Measurements from ENCODE around the gene VSTM2B. TPM values are rescaled to one million over a fixed set of nuclear protein-coding genes. Genes with fewer than 3 reads are reported as not detected.
"Not testable (repeated sequence)": the region's sequence is repeated elsewhere in the genome, so short reads cannot be mapped to it uniquely, and the experiment has no call there.

Gene VSTM2B
- total RNA-seq, 1 experiment from 2014 or later: not detected

DNA sequence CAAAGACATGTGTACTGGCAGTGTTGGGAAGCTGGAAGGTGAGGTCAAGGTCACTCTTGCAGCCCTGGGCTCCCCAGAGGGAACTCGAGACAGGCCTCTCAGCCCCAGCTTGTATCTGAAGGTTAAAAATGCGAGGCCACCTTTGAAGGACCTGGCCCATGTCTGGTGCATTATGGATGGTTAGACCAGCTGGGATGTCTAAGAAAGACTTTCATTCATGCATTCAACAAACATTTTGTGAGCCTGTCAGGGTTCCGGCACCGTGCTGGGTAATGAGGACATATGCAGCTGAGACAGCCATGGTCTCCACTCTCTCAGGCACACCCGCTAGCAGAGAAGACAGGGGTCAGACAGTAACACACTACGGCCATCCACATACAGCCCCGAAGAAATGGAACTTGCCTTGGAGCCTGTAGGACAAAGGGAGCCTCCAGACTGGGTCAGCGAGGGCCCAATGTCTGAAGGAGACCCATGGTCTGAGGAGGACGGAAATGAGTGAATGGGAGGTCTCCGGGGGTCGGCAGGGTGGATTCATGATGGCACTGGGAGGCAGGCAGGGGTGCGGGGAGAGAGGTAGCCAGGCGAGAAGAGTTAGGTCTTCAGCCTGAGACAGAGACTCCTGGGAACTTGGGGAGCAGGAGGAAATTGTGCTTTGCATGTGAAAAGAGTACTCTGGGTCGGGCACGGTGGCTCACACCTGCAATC is 19.0 kb downstream of the VSTM2B start:
- intact Hi-C loops (cut with micrococcal nuclease; ENCODE audit: unreplicated experiment): no loop called here
- CTCF ChIA-PET: no interaction called here
- POLR2A ChIA-PET (ENCODE audit: low non-redundant PET): no interaction called here
- H3K36me3 ChIP-seq (ENCODE audit: insufficient read depth, low read length, poor library complexity, severe bottlenecking): no peaks in the 10 kb centered on the region
- DNase-seq (ENCODE audit: low spot score): no peak
- no TSS peak for BruUV-seq (replicated peaks)
- no peak overlapping the region for H3K27ac ChIP-seq (ENCODE audit: low read depth, low read length, poor library complexity, severe bottlenecking)
- no peaks in the 10 kb centered on the region for H3K27me3 ChIP-seq (replicated peaks; ENCODE audit: insufficient read depth, low read depth, low read length, poor library complexity)
- no peaks in the 10 kb centered on the region for H3K4me1 ChIP-seq (ENCODE audit: insufficient read depth, low read length, poor library complexity, severe bottlenecking)
- no peaks in the 10 kb centered on the region for H3K9me3 ChIP-seq (ENCODE audit: low read depth, low read length, poor library complexity, severe bottlenecking)
- TF ChIP-seq EZH2 (IDR thresholded peaks at IDR 0.05; ENCODE audit: borderline replicate concordance, low read depth, low read length, poor library complexity, severe bottlenecking): no peak
- TF ChIP-seq, protein P1, sequence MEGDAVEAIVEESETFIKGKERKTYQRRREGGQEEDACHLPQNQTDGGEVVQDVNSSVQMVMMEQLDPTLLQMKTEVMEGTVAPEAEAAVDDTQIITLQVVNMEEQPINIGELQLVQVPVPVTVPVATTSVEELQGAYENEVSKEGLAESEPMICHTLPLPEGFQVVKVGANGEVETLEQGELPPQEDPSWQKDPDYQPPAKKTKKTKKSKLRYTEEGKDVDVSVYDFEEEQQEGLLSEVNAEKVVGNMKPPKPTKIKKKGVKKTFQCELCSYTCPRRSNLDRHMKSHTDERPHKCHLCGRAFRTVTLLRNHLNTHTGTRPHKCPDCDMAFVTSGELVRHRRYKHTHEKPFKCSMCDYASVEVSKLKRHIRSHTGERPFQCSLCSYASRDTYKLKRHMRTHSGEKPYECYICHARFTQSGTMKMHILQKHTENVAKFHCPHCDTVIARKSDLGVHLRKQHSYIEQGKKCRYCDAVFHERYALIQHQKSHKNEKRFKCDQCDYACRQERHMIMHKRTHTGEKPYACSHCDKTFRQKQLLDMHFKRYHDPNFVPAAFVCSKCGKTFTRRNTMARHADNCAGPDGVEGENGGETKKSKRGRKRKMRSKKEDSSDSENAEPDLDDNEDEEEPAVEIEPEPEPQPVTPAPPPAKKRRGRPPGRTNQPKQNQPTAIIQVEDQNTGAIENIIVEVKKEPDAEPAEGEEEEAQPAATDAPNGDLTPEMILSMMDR (conservative IDR thresholded peaks at IDR 0.05; ENCODE audit: low read depth, low read length): no peak
- no peak overlapping the region for H3K4me3 ChIP-seq (ENCODE audit: low read depth, low read length, poor library complexity, severe bottlenecking)

DNA sequence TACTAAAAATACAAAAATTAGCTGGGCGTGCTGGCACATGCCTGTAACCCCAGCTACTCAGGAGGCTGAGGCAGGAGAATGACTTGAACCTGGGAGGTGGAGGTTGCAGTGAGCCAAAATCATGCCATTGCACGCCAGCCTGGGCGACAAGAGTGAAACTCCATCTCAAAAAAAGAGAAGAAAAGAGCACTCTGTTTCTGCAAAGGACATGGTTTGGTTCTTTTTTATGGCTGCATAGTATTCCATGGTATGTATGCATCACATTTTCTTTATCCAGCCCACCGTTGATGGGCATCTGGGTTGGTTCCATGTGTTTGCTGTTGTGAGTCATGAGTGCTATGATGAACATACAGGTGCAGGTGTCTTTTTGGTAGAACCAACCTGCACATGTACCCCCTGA is 19.7 kb downstream of the VSTM2B start:
- intact Hi-C loops (cut with micrococcal nuclease; ENCODE audit: unreplicated experiment); H3K4me3 ChIP-seq (ENCODE audit: low read depth, low read length, poor library complexity, severe bottlenecking): not testable (repeated sequence)

DNA sequence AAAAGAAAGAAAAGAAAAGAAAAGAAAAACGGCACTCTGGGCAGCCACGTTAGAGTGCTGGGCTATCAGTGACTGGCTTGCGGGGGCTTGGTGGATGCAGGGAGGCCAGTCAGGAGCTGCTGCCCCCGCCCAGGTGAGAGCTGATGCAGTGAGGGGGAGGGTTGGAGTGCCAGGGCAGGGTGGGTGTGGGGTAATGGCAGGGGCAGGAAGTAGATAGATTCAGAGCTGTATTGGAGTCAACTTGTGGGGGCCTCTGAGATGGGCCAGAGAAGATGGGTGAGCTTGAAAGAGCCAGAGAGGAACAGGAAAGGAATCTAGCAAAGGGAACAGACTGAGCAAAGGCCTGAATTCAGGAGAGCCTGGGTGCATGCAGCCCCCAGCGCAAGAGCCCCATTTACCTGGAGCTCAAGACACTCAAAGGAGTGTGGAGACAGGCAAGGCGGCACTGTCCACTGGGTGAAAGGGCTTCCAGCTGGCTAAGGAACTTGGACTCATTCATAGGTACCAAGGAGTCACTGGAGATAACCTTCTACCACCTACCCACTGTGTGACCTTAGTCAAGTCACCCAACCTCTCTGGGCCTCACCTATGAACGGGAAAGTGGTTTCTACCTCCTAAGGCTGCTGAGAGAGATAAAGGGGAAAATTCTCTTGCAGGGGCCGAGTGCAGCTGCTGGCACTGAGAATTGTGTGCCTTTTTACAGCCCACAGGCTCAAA is 20.2 kb downstream of the VSTM2B start:
- Histone ChIP-seq H3K4me3 (ENCODE audit: low read depth, low read length, poor library complexity, severe bottlenecking) (no peak overlapping the region), H3K36me3 (ENCODE audit: insufficient read depth, low read length, poor library complexity, severe bottlenecking) (no peaks in the 10 kb centered on the region), H3K27me3 (replicated peaks; ENCODE audit: insufficient read depth, low read depth, low read length, poor library complexity) (no peaks in the 10 kb centered on the region), H3K4me1 (ENCODE audit: insufficient read depth, low read length, poor library complexity, severe bottlenecking) (no peaks in the 10 kb centered on the region), H3K27ac (ENCODE audit: low read depth, low read length, poor library complexity, severe bottlenecking) (no peak overlapping the region), H3K9me3 (ENCODE audit: low read depth, low read length, poor library complexity, severe bottlenecking) (no peaks in the 10 kb centered on the region)
- POLR2A ChIA-PET (ENCODE audit: low non-redundant PET): no interaction called here
- CTCF ChIA-PET: no interaction called here
- intact Hi-C loops (cut with micrococcal nuclease; ENCODE audit: unreplicated experiment): no loop called here
- TF ChIP-seq, protein P1 (conservative IDR thresholded peaks at IDR 0.05; ENCODE audit: low read depth, low read length): no peak
- no peak for TF ChIP-seq EZH2 (IDR thresholded peaks at IDR 0.05; ENCODE audit: borderline replicate concordance, low read depth, low read length, poor library complexity, severe bottlenecking)
- DNase-seq (ENCODE audit: low spot score): no peak
- no TSS peak for BruUV-seq (replicated peaks)

More for the DNA sequence above, 19.7 kb downstream of the VSTM2B start:
- H3K4me1 ChIP-seq (ENCODE audit: insufficient read depth, low read length, poor library complexity, severe bottlenecking); DNase-seq (ENCODE audit: low spot score); BruUV-seq (replicated peaks); H3K9me3 ChIP-seq (ENCODE audit: low read depth, low read length, poor library complexity, severe bottlenecking); H3K27ac ChIP-seq (ENCODE audit: low read depth, low read length, poor library complexity, severe bottlenecking); CTCF ChIA-PET; H3K36me3 ChIP-seq (ENCODE audit: insufficient read depth, low read length, poor library complexity, severe bottlenecking); POLR2A ChIA-PET (ENCODE audit: low non-redundant PET); H3K27me3 ChIP-seq (replicated peaks; ENCODE audit: insufficient read depth, low read depth, low read length, poor library complexity): not testable (repeated sequence)
